Hepatic stellate cell (primary cell): ENCODE measurements around the gene ANK3.

ENCODE experiments used
- DNase-seq: peaks from one replicate; pipeline ENCODE4 v3.0.0; 2011; ENCODE audit warnings: low spot score

Gene ANK3

DNA sequence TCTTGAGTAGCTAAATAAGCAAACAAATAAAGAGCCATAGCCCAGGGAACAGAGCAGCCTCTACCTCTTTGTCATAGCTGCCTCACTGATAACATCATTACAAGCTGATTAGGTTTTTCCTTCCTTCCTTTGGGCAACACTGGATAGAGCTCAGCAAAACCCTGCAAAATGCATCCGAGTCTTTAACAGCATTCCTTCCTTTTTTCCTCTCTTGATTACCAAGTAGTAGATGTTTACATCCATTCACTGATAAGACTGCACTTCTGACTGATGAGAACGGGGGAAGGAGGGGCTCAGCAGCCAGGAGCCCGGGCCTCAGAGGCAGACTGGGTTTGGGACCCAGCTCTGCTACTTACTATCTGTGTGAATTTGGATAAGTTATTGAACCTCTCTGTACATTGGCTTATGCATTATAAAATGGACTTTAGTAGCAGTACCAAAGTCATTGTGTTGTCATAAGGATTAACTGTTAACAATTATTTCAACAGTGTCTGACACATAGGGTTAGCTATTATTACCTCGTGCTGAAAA is 214.2 kb downstream of the ANK3 start:
- no peak for DNase-seq

DNA sequence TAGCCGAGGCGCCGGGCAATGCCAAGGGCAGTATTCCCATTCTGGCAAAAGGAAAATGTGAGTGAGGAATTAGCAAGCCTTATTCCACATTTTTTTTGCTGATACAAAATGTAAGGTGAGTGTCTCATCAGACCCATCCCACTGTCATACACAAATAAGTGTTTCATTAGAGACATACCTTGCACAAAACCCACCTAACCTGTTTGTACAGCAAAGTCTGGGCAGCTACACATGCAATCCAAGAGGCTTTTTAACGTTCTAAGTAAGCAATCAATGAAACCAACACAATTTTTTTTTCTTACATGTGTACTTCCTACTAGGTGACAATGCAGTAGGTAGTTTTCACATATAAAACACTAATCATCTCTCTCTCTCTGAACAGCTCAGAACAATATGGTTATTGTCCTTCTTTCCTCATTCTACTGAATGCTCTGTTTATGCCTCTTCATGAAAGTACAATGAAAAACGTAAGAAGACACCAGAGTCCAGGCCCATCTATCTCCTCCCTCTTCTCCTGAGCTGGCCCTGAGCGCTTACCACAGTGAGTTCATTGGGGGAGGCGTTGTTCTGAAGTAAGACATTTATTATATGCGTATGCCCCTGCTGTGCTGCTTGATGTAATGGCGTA is 217.2 kb downstream of the ANK3 start:
- no peak for DNase-seq

DNA sequence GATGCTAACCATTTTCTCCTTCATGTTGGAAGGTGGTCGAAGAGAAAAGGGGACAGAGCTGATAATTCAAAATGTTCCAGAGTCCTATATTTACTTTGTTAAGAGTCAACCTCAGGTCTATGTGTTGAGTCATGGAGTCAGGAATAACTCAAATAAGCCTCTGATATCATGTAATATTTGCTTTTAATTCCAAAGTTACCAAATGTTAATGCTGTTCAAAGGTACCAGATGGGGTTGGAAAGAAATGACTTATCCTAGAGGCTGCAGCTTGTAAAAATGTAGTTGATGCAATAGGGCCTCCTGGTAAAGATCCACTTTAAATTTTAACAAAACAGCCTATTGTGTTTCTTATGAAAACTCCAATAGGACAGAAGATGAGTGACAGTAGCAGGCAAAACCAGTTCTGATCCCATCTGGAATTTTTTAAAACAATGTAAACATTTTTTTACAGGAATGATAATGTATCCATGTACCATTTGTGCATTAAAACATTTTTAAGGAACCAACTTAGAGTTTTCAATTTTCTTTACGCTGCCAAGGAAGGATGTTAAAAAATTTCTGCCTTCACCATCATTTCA is 218.2 kb downstream of the ANK3 start:
- no peak for DNase-seq

DNA sequence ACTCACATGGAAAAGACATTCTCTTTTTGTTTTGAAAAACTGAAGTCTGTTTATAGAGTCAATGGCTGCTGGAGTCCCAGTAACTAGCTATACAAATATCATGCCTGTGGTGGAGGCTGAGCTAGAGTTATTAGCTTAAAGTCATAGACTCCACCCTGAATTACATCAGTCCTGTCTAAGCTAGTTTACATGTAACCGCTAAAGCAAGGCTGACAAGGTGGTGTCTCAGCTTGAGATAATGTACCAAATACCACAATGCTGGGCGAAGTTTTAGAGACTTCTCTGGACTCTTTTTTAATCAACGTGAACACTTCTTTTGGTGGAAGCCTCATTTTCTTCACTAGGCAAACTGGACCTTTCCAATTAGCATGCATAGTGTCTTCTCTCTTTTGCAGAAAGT is 219.4 kb downstream of the ANK3 start:
- no peak for DNase-seq

DNA sequence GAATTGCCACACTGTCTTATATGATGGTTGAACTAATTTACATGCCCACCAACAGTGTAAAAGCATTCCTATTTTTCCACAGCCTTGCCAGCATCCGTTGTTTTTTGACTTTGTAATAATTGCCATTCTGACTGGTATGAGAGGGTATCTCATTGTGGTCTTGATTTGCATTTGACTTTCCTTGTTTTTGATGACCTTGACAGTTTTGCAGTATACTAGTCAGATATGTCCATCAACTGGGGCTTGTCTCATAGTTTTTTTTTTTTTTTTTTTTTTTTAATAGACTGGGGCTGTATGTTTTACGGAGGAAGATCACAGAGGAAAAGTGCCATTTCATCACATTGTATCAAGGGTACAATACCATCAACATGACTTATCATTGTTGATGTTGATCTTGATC is 220.6 kb downstream of the ANK3 start:
- no peak for DNase-seq

DNA sequence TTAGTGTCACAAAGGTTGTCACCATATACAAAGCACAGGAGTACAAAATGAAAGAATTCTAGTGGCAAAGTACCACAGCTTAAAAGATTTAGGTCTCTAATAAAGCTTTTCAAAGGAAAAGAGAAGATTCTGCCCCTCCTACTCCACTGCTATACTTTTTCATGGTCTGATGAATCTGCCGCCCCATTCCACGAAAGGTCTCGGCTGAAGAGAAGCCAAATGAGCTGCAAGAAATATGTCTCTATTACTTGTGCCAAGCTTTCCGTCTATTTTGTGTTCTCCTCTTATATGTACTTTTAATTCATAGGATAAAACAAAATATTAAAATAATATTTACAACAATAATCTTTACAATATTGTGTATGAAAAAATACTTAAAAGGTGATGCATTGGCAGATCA is 222.6 kb downstream of the ANK3 start:
- no peak for DNase-seq

DNA sequence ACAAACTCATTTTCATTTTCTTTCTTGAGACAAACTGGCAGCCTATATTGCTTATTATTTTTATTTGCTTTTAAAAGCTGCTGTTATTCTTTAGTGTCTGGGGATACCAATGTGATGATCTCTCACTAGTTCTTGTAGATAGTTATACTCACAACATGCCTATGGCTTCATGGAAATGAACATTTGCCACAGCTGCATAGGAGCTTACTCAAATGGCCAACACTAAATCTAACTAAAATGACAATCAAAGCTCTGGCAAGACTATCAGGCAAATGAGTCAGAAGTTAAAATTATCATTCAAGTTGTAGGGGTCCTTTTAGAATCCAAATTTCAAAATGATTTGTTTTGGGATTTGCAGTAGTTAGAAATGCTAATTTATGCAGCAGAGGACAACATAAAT is 225.9 kb downstream of the ANK3 start:
- DNase-seq, result no peak

DNA sequence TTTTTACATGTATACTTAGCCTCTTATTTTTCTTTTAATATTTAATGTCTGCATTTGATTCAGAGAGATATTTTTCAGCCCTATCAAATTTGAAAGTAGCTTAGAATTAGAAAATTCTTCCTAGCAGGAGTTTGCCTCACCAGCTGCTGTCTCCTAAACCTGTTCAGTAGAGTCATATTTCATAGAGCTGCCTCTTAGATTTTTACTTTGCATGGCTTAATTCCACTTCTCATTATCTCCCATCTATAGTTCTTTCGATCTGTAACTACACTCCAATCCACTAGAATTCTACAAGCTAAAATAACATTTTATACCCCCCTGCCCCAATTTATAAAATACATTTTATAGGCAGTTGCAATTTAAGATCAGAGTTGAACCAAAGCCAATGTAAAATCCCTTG is 227.0 kb downstream of the ANK3 start:
- no peak for DNase-seq

DNA sequence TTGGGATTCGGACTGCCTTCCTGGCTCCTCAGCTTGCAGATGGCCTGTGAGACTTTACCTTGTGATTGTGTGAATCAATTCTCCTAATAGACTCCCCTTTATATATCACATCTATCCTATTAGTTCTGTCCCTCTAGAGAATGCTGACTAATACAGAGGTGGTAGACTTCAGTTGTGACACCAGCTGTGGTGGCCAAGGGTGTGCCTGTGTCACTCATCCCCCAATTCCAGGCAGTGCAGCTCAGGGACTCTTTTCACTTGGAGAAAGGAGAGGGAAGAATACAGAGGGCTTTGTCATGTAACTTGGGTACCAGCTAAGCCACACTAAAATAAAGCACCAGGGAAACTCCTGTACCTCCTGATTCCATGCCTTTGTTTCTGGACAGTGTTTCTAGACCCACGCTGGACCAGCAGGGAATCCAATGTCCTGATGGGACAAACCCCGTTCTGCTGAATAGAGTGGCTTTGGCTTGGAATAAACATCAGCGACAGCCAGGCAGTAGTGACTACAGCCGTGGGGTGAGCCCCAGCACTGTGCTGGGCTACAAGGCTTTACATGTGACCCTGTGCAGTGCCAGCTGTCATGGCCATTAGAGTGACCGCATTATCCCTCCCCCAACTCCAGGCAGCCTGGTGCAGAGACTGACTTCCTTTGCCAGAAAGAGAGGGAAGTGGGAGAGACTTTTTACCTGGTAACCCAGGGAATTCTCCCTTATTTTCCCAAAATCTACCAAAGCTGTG is 233.6 kb downstream of the ANK3 start:
- no peak for DNase-seq

DNA sequence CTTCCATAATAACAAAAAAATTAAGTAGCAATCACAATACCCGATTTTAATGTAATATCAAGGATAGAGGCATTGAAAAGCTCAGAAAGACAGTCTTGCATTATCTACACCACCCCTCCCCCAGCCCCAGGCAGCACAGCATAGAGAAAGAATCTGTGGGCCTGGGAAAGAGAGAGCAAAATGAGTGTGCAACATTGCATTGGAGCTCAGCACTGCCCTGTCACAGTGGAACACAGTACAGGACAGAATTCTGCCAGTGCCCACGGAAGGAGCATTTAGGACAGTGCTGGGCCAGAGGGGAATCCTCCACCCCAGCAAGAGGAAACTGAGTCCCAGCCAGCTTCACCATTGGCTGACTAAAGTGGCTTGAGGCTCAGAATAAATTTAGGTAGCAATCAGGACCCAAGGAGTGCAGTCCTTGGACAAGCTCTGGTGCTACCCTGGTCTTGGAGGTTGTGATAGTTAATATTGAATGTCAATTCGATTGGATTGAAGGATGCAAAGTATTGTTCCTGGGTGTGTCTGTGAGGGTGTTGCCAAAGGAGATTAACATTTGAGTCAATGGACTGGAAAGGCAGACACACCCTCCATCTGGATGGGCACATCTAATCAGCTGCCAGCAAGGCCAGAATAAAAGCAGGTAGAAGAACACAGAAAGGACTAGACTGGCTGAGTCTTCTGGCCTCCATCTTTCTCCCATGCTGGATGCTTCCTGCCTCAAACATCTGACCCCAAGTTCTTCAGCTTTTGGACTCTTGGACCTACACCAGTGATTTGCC is 234.4 kb downstream of the ANK3 start:
- no peak for DNase-seq

DNA sequence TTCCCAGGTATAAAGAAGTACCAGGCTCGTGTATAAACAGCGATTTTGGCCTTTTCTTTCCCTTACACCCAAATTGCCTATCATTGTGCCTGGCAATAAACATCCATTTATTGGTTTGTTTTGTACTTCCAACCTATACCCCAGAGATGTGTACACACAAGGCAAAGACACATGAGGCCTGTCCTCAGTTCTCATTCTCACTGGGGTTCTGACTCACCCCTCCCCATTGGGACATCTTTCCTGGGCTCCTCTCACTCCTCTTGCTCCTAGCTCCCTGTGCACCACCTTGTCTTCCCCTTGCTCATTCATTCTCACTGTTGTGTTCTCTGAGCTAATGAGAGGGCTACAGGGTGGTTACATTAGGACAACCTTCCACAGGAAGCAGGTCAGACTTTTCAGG is 240.7 kb downstream of the ANK3 start:
- no peak for DNase-seq

DNA sequence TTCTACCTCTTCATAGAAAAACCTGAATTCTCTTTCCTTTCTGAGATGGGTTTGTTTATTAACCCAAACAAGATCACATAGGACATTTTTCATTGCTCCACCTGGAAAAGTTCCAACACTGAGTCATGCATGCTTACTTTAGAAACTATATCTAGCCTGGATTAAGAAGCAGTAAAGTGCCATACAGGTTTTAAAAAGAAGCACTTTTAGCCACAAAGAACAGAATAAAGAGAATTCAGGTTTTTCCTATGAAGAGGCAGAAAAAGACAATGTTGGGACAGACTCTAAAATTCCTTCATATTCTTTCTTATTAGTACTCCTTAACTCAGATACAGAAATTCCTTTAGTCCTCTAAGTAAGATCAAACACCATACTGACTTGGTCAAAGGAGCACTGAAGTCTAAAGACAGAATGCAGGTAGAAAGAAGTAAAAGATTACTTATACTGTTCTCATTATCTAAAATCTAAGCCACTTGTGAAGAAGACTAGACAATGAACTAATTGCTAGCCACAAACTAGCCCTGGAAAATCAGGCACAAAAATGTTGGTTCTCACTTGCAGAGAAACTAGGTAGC is 241.3 kb downstream of the ANK3 start:
- DNase-seq, result no peak

DNA sequence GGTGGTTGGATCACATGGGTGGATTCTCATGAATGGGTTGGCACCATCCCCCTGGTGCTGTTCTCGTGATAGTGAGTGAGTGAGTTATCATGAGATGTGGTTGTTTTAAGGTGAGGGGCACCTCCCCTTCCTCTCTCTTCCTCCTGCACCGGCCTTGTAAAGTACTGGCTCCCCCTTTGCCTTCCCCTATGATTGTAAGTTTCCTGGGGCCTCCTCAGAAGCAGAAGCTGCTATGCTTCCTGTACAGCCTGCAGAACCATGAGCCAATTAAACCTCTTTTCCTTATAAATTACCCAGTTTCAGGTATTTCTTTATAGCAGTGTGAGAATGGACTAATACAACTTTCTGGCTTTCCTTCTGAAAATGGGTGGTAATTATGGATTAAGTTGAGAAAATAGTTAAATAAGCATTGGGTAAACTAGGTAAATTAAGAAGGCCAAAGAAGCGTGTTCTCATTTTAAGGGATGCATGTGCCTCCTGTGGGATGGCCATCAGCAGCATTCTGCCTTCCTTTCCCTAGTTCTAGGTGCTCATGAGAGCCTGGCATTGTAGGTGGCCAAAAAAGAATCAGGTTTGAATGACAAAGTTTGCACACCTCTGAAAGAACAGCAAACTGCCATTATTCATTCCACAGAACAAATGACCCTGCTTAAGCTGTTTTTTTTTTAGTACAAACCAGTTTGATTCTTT is 242.0 kb downstream of the ANK3 start:
- DNase-seq, result no peak

DNA sequence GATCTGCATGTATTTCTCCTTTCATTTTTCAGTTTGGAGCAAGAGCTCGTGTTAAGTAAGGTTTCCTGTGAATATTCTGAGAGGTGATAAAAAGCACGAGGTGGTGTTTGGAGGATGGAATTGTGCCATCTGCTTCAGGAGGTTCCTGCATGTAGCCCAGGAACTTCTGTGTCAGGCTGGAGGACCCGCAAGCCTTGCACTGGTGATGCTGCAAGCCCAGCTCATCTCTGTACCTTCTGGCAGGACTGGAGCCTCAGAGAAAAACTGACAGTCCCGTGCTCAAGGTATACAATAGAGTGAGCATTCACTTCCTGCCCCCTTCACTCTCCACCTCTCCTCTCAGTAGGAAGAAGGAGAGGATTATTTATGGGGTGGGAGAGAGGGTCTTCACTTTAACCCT is 242.7 kb downstream of the ANK3 start:
- DNase-seq, result no peak

DNA sequence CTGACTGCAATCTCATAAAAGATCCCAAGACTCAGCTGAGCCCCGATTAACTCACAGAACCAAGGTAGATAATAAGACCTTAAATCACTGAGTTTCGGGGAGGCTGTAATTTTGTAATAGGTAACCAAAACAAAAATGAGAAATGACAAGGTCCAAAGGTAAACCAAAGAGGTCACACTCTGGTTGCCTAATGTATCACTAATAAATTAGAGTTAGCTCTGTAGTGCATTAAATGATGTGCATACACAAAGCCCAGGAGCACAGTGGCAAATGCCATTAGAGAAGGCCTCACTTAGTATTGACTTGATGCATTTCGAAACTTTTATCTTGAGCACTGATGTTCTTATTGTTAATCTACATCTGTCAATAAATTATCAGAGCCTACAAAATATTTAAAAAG is 245.6 kb downstream of the ANK3 start:
- no peak for DNase-seq

DNA sequence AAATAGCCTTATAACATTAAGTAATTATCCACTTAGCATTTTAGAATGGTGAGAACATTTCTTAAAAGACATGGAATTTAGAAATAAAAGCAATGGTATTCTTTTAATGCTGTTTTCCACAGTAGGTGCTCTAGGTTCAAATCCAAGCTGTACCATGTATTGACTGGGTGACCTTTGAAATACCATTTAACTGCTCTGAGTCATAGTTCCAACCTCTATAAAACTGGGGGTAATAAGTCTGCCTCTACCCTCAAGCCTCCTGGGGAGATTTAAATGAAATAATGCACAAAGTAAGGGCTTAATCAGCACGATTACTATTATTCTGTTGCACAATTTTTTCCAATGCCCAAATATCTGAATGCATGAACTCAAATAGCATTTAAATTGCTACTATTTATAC is 246.9 kb downstream of the ANK3 start:
- no peak for DNase-seq

DNA sequence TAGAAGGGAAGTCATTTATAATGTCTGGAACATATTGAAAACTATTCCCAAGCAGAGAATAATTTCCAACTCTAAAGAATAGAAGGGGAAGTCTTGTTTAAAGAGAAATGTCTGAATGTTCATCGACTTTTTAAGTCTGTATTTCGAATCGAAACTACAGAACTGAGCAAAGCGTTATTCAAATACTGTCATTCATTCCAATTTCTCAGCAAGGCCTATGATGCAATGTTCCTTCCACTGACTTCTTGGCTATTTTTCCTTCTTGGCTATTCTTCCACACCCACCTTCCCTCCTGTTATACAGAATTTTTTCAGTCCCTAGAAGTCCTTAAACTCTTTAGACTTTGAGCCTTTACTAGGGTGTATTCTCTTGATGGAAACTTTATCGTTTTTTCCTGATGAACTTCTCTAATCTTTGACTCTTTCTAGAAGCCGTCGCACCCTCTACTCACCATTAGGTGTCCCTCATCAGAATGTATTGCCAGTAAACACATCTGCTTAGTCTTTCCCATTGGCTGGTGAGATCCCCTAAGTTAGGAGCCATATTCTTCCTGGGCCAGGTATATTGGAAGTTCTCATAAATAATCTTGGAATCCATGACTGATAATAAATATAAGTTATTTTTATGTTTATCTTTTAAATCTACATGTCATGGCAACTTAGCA is 247.6 kb downstream of the ANK3 start:
- no peak for DNase-seq

DNA sequence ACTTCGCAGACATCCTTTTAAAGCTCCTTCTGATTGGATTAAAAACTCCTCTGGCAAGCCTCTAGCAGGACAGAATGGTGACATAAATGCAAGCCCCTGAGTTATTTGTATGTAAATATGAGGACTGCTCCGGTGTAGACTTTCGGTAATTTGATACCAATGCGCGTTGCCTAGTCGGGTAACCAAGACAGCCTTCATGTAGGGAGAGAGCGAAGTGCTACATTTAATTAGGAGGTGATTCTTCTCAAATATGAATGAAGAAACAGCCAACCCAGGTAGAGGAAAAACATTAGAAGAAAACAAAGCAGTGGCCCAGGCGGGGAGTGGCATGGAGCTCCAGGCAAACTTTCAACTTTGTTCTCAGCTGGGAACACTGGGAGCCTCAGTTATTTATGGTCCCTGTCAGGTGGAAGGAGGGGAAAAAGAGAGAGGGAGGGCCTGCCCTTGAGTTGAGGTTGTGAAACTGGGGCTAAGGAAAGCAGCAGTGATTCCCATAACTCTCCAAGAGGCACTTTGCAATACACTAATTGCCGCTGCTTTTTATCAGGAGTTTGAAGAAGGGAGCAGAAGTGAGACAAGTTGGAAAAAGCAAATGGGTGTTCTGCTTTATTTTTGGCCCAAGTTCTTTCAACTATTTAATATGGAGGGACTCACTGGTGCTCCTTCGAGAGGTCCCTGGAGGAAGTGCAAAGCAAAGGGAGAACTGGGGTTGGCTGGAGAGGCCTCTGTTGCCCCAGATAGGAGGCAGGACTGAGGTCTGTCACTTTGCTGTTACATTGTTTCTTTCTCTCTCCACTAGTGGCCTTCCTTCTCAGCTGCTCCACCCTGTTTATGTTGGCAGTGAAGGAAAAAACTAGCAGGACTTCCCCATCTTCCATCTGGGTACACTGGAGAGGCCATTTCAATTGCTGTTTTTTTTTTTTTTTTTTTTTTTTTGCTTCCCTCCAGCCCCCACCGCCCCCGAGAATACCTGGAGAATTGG is 248.7 kb downstream of the ANK3 start:
- no peak for DNase-seq

DNA sequence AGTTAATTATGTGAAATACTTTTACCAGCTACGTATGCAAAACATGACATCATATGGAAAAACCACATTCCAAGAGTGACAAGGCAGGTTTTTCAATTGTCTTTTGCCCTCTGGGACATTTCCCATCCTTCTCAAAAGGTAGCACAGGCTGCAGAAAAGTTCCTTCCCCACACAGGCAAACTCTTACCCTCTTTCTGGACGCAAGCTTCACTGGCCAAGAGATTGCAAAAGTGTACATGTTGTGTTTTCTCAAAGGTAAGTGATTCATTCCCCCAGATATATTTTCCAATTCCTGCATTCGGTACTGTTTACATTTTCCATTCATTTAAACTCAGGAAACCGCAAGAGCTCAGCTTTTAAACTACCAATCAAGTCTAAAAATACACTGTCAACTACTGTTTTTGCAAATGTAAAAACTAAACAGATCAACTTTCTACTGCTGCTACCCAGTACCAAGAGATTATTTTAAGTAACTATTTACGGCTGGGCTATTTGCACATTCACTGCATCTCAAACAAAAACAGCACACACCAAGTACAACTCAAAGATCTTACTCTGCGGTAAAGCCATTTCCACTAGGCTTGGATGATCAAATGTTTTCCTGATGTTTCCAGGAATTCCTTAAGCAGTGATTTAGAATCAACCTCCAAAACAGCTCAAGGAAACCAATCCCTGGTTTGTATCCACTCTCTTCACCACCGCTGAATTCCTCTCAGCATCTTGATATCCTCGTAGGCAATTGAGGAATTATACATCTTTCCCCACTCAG is 249.7 kb downstream of the ANK3 start:
- DNase-seq, result peak; percentile 10
